ENCODE data around the gene RFLNA. TPM values are rescaled to one million over a fixed set of nuclear protein-coding genes. Genes with fewer than 3 reads are reported as not detected.
"Not testable (repeated sequence)": the region's sequence is repeated elsewhere in the genome, so short reads cannot be mapped to it uniquely, and the experiment has no call there.

RFLNA gene
- total RNA-seq, 1 experiment from 2014 or later = 10.6 TPM

DNA sequence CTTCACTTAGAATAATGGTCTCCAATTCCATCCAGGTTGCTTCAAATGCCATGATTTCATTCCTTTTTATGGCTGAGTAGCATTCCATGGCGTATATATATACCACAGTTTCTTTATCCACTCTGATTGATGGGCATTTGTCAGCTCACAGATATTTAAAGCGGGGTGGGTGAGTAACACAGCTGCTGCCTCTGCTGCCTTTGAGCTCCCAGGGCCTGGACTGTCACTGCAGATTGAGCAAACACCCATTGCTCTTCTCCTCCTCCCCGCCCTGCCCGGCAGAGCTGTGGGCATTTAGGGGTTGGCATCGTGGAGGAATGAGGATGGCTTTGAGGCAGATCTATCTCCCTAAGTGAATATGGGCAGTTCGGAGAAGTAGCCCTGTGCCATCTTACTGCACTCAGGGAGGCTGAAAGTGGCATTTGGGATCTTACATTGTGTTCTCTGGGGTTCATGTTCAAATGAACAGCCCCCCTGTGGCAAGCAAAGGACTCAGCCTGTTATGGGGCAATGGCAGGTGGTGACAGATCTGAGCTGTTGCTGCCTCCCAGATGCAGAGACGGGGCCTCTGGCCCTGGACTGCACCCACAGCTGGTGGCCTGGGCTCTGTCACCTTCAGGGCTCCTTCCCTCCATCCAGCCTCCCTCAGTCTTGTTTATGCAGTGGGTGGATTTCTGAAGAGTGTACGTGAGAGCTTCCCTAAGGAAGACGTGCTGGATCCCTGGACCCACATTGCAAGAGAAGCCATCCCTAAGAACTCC lies 4.9 kb downstream of the RFLNA start:
- Mint-ChIP-seq H3K27me3 (ENCODE audit: low read depth) (peaks cover 22% of the 10 kb centered on the region), H3K4me3 (no peak overlapping the region), H3K9me3 (peaks cover 0 to 2% of the 10 kb centered on the region in 2 experiments; a peak in 2 of 5 replicates), H3K4me1 (peaks cover 13 to 26% of the 10 kb centered on the region in 2 experiments), H3K27ac (no peak overlapping the region), H3K36me3 (ENCODE audit: insufficient read depth in 1 of 3, low read depth in 3 of 3) (peaks cover 2 to 4% (median 2%) of the 10 kb centered on the region in 3 experiments; a peak in 4 of 7 replicates)
- no peak for DNase-seq
- Histone ChIP-seq H4K20me1 (ENCODE audit: control insufficient read depth, insufficient read depth, insufficient read length) (no peaks in the 10 kb centered on the region), H3K9ac (ENCODE audit: extremely low read depth, insufficient read length, low read length) (no peak overlapping the region), H3K4me2 (ENCODE audit: insufficient read depth, insufficient read length, low read length) (no peak overlapping the region), H3K23ac (ENCODE audit: insufficient read length, low read depth, low read length) (no peak overlapping the region), H3K4ac (ENCODE audit: low read depth, low read length) (no peak overlapping the region), H3K79me1 (ENCODE audit: insufficient read depth, low read depth, low read length, poor library complexity, severe bottlenecking) (no peaks in the 10 kb centered on the region), H2AK5ac (ENCODE audit: insufficient read length, low read length) (no peak overlapping the region), H2BK120ac (ENCODE audit: low read depth, low read length, poor library complexity, severe bottlenecking) (no peak overlapping the region), H2AFZ (ENCODE audit: low read length) (no peak overlapping the region), H2BK5ac (ENCODE audit: insufficient read length, low read length) (no peak overlapping the region), H3K23me2 (ENCODE audit: insufficient read length, low read depth, low read length, poor library complexity, severe bottlenecking) (peaks cover 7% of the 10 kb centered on the region), H3K27ac (ENCODE audit: insufficient read length, low read depth, low read length) (no peak overlapping the region), H3K27me3 (ENCODE audit: insufficient read depth, low read length) (no peaks in the 10 kb centered on the region; the same call in 1 of the 2 replicates), H3K56ac (ENCODE audit: insufficient read length, low read depth, low read length) (no peak overlapping the region), H2BK15ac (ENCODE audit: low read depth, low read length) (no peak overlapping the region), H4K91ac (ENCODE audit: insufficient read length, low read depth, low read length) (no peak overlapping the region), H3T11ph (ENCODE audit: low read length) (no peak overlapping the region), H3K79me2 (ENCODE audit: insufficient read depth, low read length) (no peaks in the 10 kb centered on the region), H3K14ac (ENCODE audit: insufficient read depth, low read length) (no peak overlapping the region), H2BK12ac (ENCODE audit: insufficient read length, low read depth, low read length) (no peak overlapping the region), H2BK20ac (ENCODE audit: low read depth, low read length, poor library complexity, severe bottlenecking) (no peak overlapping the region), H4K5ac (ENCODE audit: insufficient read length, low read depth, low read length) (no peak overlapping the region), H4K8ac (replicated peaks; ENCODE audit: insufficient read length, low read depth, low read length) (no peak overlapping the region), H3K4me1 (ENCODE audit: insufficient read depth, low read length) (peaks cover 3% of the 10 kb centered on the region; the same call in 1 of the 2 replicates), H3K9me3 (ENCODE audit: control insufficient read depth, low read depth, low read length) (no peaks in the 10 kb centered on the region), H3K18ac (ENCODE audit: insufficient read length, low read depth, low read length) (no peak overlapping the region)
- TF ChIP-seq, protein P1, sequence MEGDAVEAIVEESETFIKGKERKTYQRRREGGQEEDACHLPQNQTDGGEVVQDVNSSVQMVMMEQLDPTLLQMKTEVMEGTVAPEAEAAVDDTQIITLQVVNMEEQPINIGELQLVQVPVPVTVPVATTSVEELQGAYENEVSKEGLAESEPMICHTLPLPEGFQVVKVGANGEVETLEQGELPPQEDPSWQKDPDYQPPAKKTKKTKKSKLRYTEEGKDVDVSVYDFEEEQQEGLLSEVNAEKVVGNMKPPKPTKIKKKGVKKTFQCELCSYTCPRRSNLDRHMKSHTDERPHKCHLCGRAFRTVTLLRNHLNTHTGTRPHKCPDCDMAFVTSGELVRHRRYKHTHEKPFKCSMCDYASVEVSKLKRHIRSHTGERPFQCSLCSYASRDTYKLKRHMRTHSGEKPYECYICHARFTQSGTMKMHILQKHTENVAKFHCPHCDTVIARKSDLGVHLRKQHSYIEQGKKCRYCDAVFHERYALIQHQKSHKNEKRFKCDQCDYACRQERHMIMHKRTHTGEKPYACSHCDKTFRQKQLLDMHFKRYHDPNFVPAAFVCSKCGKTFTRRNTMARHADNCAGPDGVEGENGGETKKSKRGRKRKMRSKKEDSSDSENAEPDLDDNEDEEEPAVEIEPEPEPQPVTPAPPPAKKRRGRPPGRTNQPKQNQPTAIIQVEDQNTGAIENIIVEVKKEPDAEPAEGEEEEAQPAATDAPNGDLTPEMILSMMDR (conservative IDR thresholded peaks at IDR 0.05) = no peak
- WGBS (ENCODE audit: extremely low coverage, insufficient read length, low lambda C conversion rate) = no CpG with 5 or more reads among the region's 9 CpGs

GRCh38 chr12:124300657-124301056 lies 5.8 kb downstream of the RFLNA start:
- not testable (repeated sequence) for H3K56ac ChIP-seq (ENCODE audit: insufficient read length, low read depth, low read length); H2BK120ac ChIP-seq (ENCODE audit: low read depth, low read length, poor library complexity, severe bottlenecking); H3K4me1 ChIP-seq (ENCODE audit: insufficient read depth, low read length); H3K4me2 ChIP-seq (ENCODE audit: insufficient read depth, insufficient read length, low read length); H3K4ac ChIP-seq (ENCODE audit: low read depth, low read length); H2AFZ ChIP-seq (ENCODE audit: low read length); H2BK20ac ChIP-seq (ENCODE audit: low read depth, low read length, poor library complexity, severe bottlenecking); H3K79me2 ChIP-seq (ENCODE audit: insufficient read depth, low read length); H3K36me3 Mint-ChIP-seq (ENCODE audit: insufficient read depth in 1 of 3, low read depth in 3 of 3); H3K9me3 ChIP-seq (ENCODE audit: control insufficient read depth, low read depth, low read length); H3K14ac ChIP-seq (ENCODE audit: insufficient read depth, low read length); H3K23me2 ChIP-seq (ENCODE audit: insufficient read length, low read depth, low read length, poor library complexity, severe bottlenecking); H4K91ac ChIP-seq (ENCODE audit: insufficient read length, low read depth, low read length); H3K9me3 Mint-ChIP-seq; H3K79me1 ChIP-seq (ENCODE audit: insufficient read depth, low read depth, low read length, poor library complexity, severe bottlenecking); H3K4me3 Mint-ChIP-seq; H3T11ph ChIP-seq (ENCODE audit: low read length); H2BK15ac ChIP-seq (ENCODE audit: low read depth, low read length); H3K27ac ChIP-seq (ENCODE audit: insufficient read length, low read depth, low read length); H3K9ac ChIP-seq (ENCODE audit: extremely low read depth, insufficient read length, low read length); H4K8ac ChIP-seq (replicated peaks; ENCODE audit: insufficient read length, low read depth, low read length); DNase-seq; H3K23ac ChIP-seq (ENCODE audit: insufficient read length, low read depth, low read length); H3K27ac Mint-ChIP-seq; H3K18ac ChIP-seq (ENCODE audit: insufficient read length, low read depth, low read length); H3K27me3 ChIP-seq (ENCODE audit: insufficient read depth, low read length); H4K5ac ChIP-seq (ENCODE audit: insufficient read length, low read depth, low read length); H2BK12ac ChIP-seq (ENCODE audit: insufficient read length, low read depth, low read length); H2BK5ac ChIP-seq (ENCODE audit: insufficient read length, low read length); H4K20me1 ChIP-seq (ENCODE audit: control insufficient read depth, insufficient read depth, insufficient read length); H2AK5ac ChIP-seq (ENCODE audit: insufficient read length, low read length)
- Mint-ChIP-seq H3K27me3 (ENCODE audit: low read depth) (peaks cover 20% of the 10 kb centered on the region), H3K4me1 (peaks cover 13 to 25% of the 10 kb centered on the region in 2 experiments)
- WGBS (ENCODE audit: extremely low coverage, insufficient read length, low lambda C conversion rate) = no CpG with 5 or more reads among the region's 3 CpGs
